Measurements from ENCODE around the gene ZNF385A. TPM values are rescaled to one million over a fixed set of nuclear protein-coding genes. Genes with fewer than 3 reads are reported as not detected.

ZNF385A gene
- polyA plus RNA-seq, 1 donor from 2014 or later, result 0.46 TPM

GRCh38 chr12:54425702-54426101, 41.2 kb upstream of the ZNF385A start:
- Histone ChIP-seq H3K9me3 (ENCODE audit: low read length) (no peaks in the 10 kb centered on the region), H3K4me3 (ENCODE audit: low read length) (no peak overlapping the region), H4K20me1 (ENCODE audit: insufficient read depth) (no peaks in the 10 kb centered on the region), H3K27ac (ENCODE audit: low read length) (no peak overlapping the region), H3K9me2 (ENCODE audit: insufficient read depth, low read length) (no peaks in the 10 kb centered on the region), H2AFZ (ENCODE audit: low read depth, low read length) (no peak overlapping the region), H3K9ac (ENCODE audit: low read length) (no peak overlapping the region), H3K27me3 (ENCODE audit: insufficient read depth, low read depth, low read length) (peaks cover under 1% of the 10 kb centered on the region), H3F3A (ENCODE audit: insufficient read depth, low read length, poor library complexity, severe bottlenecking) (no peaks in the 10 kb centered on the region), H3K36me3 (ENCODE audit: insufficient read depth, low read length) (no peaks in the 10 kb centered on the region), H3K79me2 (replicated peaks; ENCODE audit: insufficient read depth, low read length) (no peaks in the 10 kb centered on the region), H3K4me2 (ENCODE audit: low read length) (no peak overlapping the region)
- TF ChIP-seq EZH2 (IDR thresholded peaks at IDR 0.05; ENCODE audit: borderline replicate concordance, insufficient read depth, low read length, poor library complexity, severe bottlenecking) (no peak), EP300 (conservative IDR thresholded peaks at IDR 0.05; ENCODE audit: poor library complexity, severe bottlenecking) (no peak), RAD21 (conservative IDR thresholded peaks at IDR 0.05) (no peak), SMC3 (conservative IDR thresholded peaks at IDR 0.05; ENCODE audit: poor library complexity) (no peak), POLR2AphosphoS5 (IDR thresholded peaks at IDR 0.05) (no peak), MXI1 (conservative IDR thresholded peaks at IDR 0.05; ENCODE audit: poor library complexity, severe bottlenecking) (no peak), TAF1 (IDR thresholded peaks at IDR 0.05; ENCODE audit: low read depth) (no peak)
- TF ChIP-seq, protein P1, sequence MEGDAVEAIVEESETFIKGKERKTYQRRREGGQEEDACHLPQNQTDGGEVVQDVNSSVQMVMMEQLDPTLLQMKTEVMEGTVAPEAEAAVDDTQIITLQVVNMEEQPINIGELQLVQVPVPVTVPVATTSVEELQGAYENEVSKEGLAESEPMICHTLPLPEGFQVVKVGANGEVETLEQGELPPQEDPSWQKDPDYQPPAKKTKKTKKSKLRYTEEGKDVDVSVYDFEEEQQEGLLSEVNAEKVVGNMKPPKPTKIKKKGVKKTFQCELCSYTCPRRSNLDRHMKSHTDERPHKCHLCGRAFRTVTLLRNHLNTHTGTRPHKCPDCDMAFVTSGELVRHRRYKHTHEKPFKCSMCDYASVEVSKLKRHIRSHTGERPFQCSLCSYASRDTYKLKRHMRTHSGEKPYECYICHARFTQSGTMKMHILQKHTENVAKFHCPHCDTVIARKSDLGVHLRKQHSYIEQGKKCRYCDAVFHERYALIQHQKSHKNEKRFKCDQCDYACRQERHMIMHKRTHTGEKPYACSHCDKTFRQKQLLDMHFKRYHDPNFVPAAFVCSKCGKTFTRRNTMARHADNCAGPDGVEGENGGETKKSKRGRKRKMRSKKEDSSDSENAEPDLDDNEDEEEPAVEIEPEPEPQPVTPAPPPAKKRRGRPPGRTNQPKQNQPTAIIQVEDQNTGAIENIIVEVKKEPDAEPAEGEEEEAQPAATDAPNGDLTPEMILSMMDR (IDR thresholded peaks at IDR 0.05; ENCODE audit: poor library complexity, severe bottlenecking), result no peak
- TF ChIP-seq, protein P2, sequence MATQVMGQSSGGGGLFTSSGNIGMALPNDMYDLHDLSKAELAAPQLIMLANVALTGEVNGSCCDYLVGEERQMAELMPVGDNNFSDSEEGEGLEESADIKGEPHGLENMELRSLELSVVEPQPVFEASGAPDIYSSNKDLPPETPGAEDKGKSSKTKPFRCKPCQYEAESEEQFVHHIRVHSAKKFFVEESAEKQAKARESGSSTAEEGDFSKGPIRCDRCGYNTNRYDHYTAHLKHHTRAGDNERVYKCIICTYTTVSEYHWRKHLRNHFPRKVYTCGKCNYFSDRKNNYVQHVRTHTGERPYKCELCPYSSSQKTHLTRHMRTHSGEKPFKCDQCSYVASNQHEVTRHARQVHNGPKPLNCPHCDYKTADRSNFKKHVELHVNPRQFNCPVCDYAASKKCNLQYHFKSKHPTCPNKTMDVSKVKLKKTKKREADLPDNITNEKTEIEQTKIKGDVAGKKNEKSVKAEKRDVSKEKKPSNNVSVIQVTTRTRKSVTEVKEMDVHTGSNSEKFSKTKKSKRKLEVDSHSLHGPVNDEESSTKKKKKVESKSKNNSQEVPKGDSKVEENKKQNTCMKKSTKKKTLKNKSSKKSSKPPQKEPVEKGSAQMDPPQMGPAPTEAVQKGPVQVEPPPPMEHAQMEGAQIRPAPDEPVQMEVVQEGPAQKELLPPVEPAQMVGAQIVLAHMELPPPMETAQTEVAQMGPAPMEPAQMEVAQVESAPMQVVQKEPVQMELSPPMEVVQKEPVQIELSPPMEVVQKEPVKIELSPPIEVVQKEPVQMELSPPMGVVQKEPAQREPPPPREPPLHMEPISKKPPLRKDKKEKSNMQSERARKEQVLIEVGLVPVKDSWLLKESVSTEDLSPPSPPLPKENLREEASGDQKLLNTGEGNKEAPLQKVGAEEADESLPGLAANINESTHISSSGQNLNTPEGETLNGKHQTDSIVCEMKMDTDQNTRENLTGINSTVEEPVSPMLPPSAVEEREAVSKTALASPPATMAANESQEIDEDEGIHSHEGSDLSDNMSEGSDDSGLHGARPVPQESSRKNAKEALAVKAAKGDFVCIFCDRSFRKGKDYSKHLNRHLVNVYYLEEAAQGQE (IDR thresholded peaks at IDR 0.05; ENCODE audit: borderline replicate concordance), result no peak

DNA sequence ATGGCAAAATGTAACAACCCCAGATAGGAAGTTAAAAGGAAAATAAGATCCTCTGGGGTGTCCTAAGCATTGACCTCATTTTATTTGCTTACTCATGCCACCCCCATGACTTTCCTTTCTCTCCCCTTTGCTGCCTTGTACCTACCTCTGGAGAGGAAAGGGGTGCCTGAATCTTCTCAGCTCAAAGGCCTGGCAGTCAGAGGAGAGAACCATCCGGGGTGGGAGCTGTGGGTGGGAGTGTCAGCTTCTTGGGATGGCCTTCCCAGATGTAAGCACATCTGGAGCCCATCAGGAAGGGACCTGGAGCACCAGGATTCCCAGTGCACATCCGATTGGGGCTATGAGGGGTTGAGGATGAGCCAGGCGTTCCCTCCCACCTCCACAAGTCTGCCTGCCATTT, 39.7 kb upstream of the ZNF385A start:
- no peak overlapping the region for H3K27ac ChIP-seq (ENCODE audit: low read length)
- H3F3A ChIP-seq (ENCODE audit: insufficient read depth, low read length, poor library complexity, severe bottlenecking), result no peaks in the 10 kb centered on the region
- H3K27me3 ChIP-seq (ENCODE audit: insufficient read depth, low read depth, low read length), result peaks cover 13% of the 10 kb centered on the region
- no peaks in the 10 kb centered on the region for H3K79me2 ChIP-seq (replicated peaks; ENCODE audit: insufficient read depth, low read length)
- TF ChIP-seq, protein P2 (IDR thresholded peaks at IDR 0.05; ENCODE audit: borderline replicate concordance), result no peak
- no peak for TF ChIP-seq EP300 (conservative IDR thresholded peaks at IDR 0.05; ENCODE audit: poor library complexity, severe bottlenecking)
- TF ChIP-seq TAF1 (IDR thresholded peaks at IDR 0.05; ENCODE audit: low read depth), result no peak
- no peak for TF ChIP-seq EZH2 (IDR thresholded peaks at IDR 0.05; ENCODE audit: borderline replicate concordance, insufficient read depth, low read length, poor library complexity, severe bottlenecking)
- no peak for TF ChIP-seq MXI1 (conservative IDR thresholded peaks at IDR 0.05; ENCODE audit: poor library complexity, severe bottlenecking)
- TF ChIP-seq SMC3 (conservative IDR thresholded peaks at IDR 0.05; ENCODE audit: poor library complexity), result no peak
- no peak for TF ChIP-seq POLR2AphosphoS5 (IDR thresholded peaks at IDR 0.05)
- no peak for TF ChIP-seq RAD21 (conservative IDR thresholded peaks at IDR 0.05)
- TF ChIP-seq, protein P1 (IDR thresholded peaks at IDR 0.05; ENCODE audit: poor library complexity, severe bottlenecking), result no peak
- H3K4me3 ChIP-seq (ENCODE audit: low read length), result no peak overlapping the region
- H4K20me1 ChIP-seq (ENCODE audit: insufficient read depth), result no peaks in the 10 kb centered on the region
- no peaks in the 10 kb centered on the region for H3K9me3 ChIP-seq (ENCODE audit: low read length)
- no peaks in the 10 kb centered on the region for H3K9me2 ChIP-seq (ENCODE audit: insufficient read depth, low read length)
- no peak overlapping the region for H2AFZ ChIP-seq (ENCODE audit: low read depth, low read length)
- H3K9ac ChIP-seq (ENCODE audit: low read length), result no peak overlapping the region
- H3K4me2 ChIP-seq (ENCODE audit: low read length), result no peak overlapping the region
- H3K36me3 ChIP-seq (ENCODE audit: insufficient read depth, low read length), result no peaks in the 10 kb centered on the region
